ENCODE results near the gene SLC25A21. TPM values are rescaled to one million over a fixed set of nuclear protein-coding genes. Genes with fewer than 3 reads are reported as not detected.

SLC25A21 gene
- total and polyA plus RNA-seq, 10 of the 15 experiments (the other 5 are each of a cell fraction or from before 2014, with no cell fraction given), result 0.06 to 0.72 (median 0.17) TPM; not detected in 3

- FAIRE-seq (no peak), ATAC-seq (no peak)
- CTCF ChIA-PET, result no interaction called here
Measured at GRCh38 chr14:36847366-36847765, 325.0 kb downstream of the SLC25A21 start.

GRCh38 chr14:36845356-36846012 lies 326.9 kb downstream of the SLC25A21 start:
- DNase-seq (ENCODE audit: low read depth, low spot score) (no peak), FAIRE-seq (no peak), ATAC-seq (no peak)
- POLR2A ChIA-PET, result no interaction called here
- intact Hi-C loops (cut with micrococcal nuclease; ENCODE audit: unreplicated experiment), result no loop called here
- H4K20me1 ChIP-seq (ENCODE audit: control insufficient read depth, insufficient read depth), result no peaks in the 10 kb centered on the region
- no peak overlapping the region for H2AFZ ChIP-seq (ENCODE audit: control insufficient read depth, low read depth, low read length)
- BruUV-seq (replicated peaks), result no TSS peak
- SMC1A ChIA-PET (ENCODE audit: uncharacterized antibody, unreplicated experiment), result no interaction called here
- H3K4me2 ChIP-seq (ENCODE audit: control insufficient read depth, insufficient read depth), result no peak overlapping the region
- CTCF ChIA-PET, result interaction anchor here (1.6 kb wide), 1 partner anchor 96 kb away, joined by 6 read pairs; no protein-coding TSS in a partner anchor
- no peaks in the 10 kb centered on the region for H3K4me1 ChIP-seq (ENCODE audit: control insufficient read depth, insufficient read depth, low read length)
- H3K27ac ChIP-seq (ENCODE audit: control insufficient read depth, insufficient read depth), result no peak overlapping the region
- RAD21 ChIA-PET (ENCODE audit: unreplicated experiment), result no interaction called here
- H3K9ac ChIP-seq (ENCODE audit: control insufficient read depth, insufficient read depth, low read length), result no peak overlapping the region
- H3K36me3 ChIP-seq (ENCODE audit: control insufficient read depth in 2 of 2, insufficient read depth in 2 of 2, low read length in 1 of 2), result no peaks in the 10 kb centered on the region
- no peaks in the 10 kb centered on the region for H3K9me3 ChIP-seq (replicated peaks; ENCODE audit: control insufficient read depth, insufficient read depth, low read length)
- no peaks in the 10 kb centered on the region for H3K27me3 ChIP-seq (replicated peaks in 1 of 2; ENCODE audit: control insufficient read depth in 2 of 2, insufficient read depth in 2 of 2, low read length in 1 of 2)
- H3K4me3 ChIP-seq, result no peak overlapping the region
- in situ Hi-C loops (cut with MboI), result no loop called here
- H3K79me2 ChIP-seq (ENCODE audit: control insufficient read depth, insufficient read depth, low read length), result no peaks in the 10 kb centered on the region
- 74% methylated on average over 5 of the region's 5 CpGs for WGBS (ENCODE audit: insufficient coverage, insufficient replicate concordance, low lambda C conversion rate, missing lambda C conversion rate)
- no peak for TF ChIP-seq TARDBP (IDR thresholded peaks at IDR 0.05; ENCODE audit: borderline replicate concordance)
- no peak for TF ChIP-seq RELA (IDR thresholded peaks at IDR 0.05; ENCODE audit: borderline replicate concordance, partially characterized antibody)
- TF ChIP-seq FOXM1 (IDR thresholded peaks at IDR 0.05; ENCODE audit: low read depth, low read length), result no peak
- TF ChIP-seq BHLHE40 (IDR thresholded peaks at IDR 0.05; ENCODE audit: borderline replicate concordance in 1 of 2, low read depth in 2 of 2, low read length in 1 of 2), result no peak
- no peak for TF ChIP-seq ZNF24 (IDR thresholded peaks at IDR 0.05)
- TF ChIP-seq BACH1 (IDR thresholded peaks at IDR 0.05; ENCODE audit: borderline replicate concordance), result no peak
- TF ChIP-seq STAT1 (conservative IDR thresholded peaks at IDR 0.05), result no peak
- TF ChIP-seq CEBPZ (IDR thresholded peaks at IDR 0.05; ENCODE audit: low read depth, low read length), result no peak
- TF ChIP-seq MEF2B (IDR thresholded peaks at IDR 0.05; ENCODE audit: partially characterized antibody, poor library complexity, severe bottlenecking), result no peak
- no peak for TF ChIP-seq YBX1 (IDR thresholded peaks at IDR 0.05)
- no peak for TF ChIP-seq ZNF622 (IDR thresholded peaks at IDR 0.05)
- TF ChIP-seq SMAD5 (IDR thresholded peaks at IDR 0.05; ENCODE audit: low read depth), result no peak
- no peak for TF ChIP-seq IKZF1 (conservative IDR thresholded peaks at IDR 0.05)

More at GRCh38 chr14:36847366-36847765, 325.0 kb downstream of the SLC25A21 start:
- no peak for DNase-seq (ENCODE audit: low read depth, low spot score)
- no peaks in the 10 kb centered on the region for H3K9me3 ChIP-seq (replicated peaks; ENCODE audit: control insufficient read depth, insufficient read depth, low read length)
- 0% methylated on average over 3 of the region's 3 CpGs for WGBS (ENCODE audit: insufficient coverage, insufficient replicate concordance, low lambda C conversion rate, missing lambda C conversion rate)
- H3K79me2 ChIP-seq (ENCODE audit: control insufficient read depth, insufficient read depth, low read length), result no peaks in the 10 kb centered on the region
- SMC1A ChIA-PET (ENCODE audit: uncharacterized antibody, unreplicated experiment), result no interaction called here
- H3K9ac ChIP-seq (ENCODE audit: control insufficient read depth, insufficient read depth, low read length), result no peak overlapping the region
- no peaks in the 10 kb centered on the region for H4K20me1 ChIP-seq (ENCODE audit: control insufficient read depth, insufficient read depth)
- H3K4me3 ChIP-seq, result no peak overlapping the region
- H3K4me1 ChIP-seq (ENCODE audit: control insufficient read depth, insufficient read depth, low read length), result no peaks in the 10 kb centered on the region
- POLR2A ChIA-PET, result no interaction called here
- no peak overlapping the region for H2AFZ ChIP-seq (ENCODE audit: control insufficient read depth, low read depth, low read length)
- TF ChIP-seq CBFB (IDR thresholded peaks at IDR 0.05; ENCODE audit: low read depth), result no peak
- no peak for TF ChIP-seq TCF3 (IDR thresholded peaks at IDR 0.05; ENCODE audit: borderline replicate concordance, insufficient read depth, low read depth, low read length)
- TF ChIP-seq SREBF2 (IDR thresholded peaks at IDR 0.05; ENCODE audit: low read length), result no peak
- H3K4me2 ChIP-seq (ENCODE audit: control insufficient read depth, insufficient read depth), result no peak overlapping the region
- RAD21 ChIA-PET (ENCODE audit: unreplicated experiment), result no interaction called here
- intact Hi-C loops (cut with micrococcal nuclease; ENCODE audit: unreplicated experiment), result no loop called here
- in situ Hi-C loops (cut with MboI), result no loop called here
- H3K27ac ChIP-seq (ENCODE audit: control insufficient read depth, insufficient read depth), result no peak overlapping the region
- H3K36me3 ChIP-seq (ENCODE audit: control insufficient read depth in 2 of 2, insufficient read depth in 2 of 2, low read length in 1 of 2), result no peaks in the 10 kb centered on the region
- BruUV-seq (replicated peaks), result no TSS peak
- no peaks in the 10 kb centered on the region for H3K27me3 ChIP-seq (replicated peaks in 1 of 2; ENCODE audit: control insufficient read depth in 2 of 2, insufficient read depth in 2 of 2, low read length in 1 of 2)

All from GM12878 (cell line).